Measurements from ENCODE around the gene DCDC2C.

- TF ChIP-seq, protein P1, sequence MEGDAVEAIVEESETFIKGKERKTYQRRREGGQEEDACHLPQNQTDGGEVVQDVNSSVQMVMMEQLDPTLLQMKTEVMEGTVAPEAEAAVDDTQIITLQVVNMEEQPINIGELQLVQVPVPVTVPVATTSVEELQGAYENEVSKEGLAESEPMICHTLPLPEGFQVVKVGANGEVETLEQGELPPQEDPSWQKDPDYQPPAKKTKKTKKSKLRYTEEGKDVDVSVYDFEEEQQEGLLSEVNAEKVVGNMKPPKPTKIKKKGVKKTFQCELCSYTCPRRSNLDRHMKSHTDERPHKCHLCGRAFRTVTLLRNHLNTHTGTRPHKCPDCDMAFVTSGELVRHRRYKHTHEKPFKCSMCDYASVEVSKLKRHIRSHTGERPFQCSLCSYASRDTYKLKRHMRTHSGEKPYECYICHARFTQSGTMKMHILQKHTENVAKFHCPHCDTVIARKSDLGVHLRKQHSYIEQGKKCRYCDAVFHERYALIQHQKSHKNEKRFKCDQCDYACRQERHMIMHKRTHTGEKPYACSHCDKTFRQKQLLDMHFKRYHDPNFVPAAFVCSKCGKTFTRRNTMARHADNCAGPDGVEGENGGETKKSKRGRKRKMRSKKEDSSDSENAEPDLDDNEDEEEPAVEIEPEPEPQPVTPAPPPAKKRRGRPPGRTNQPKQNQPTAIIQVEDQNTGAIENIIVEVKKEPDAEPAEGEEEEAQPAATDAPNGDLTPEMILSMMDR (IDR thresholded peaks at IDR 0.05), result no peak
- TF ChIP-seq POLR2A (IDR thresholded peaks at IDR 0.05), result no peak
Measured at GRCh38 chr2:3738454-3738853, 35.1 kb downstream of the DCDC2C start.
